NOMO-1 treated with DMSO at 0.1 percent for 48 hours (cell line): ENCODE measurements around the gene GPR62.
A peak's percentile ranks its signal among the peaks of the same experiment; 100 is the strongest.
"Not testable (repeated sequence)": the region's sequence is repeated elsewhere in the genome, so short reads cannot be mapped to it uniquely, and the experiment has no call there.

Source experiments
- DNase-seq: peaks from one replicate; lab custom pipeline; 2025; ENCODE audit not compliant: unreplicated experiment; lab: John Stamatoyannopoulos, UW

GPR62 gene

GRCh38 chr3:51970606-51971300, 15.6 kb downstream of the GPR62 start:
- no peak for DNase-seq

GRCh38 chr3:51971350-51971749, 16.2 kb downstream of the GPR62 start:
- no peak for DNase-seq

GRCh38 chr3:51974277-51974962, 19.2 kb downstream of the GPR62 start:
- no peak for DNase-seq

GRCh38 chr3:51974963-51975851, 20.0 kb downstream of the GPR62 start, which contains the start of gene ABHD14A:
Gene ABHD14A, plus strand, starts transcription at chr3:51975064. Its CDS starts 72 bp downstream, at chr3:51975136.
- peak; percentile 43 for DNase-seq

- peak; percentile 24 for DNase-seq
Observed at GRCh38 chr3:51975852-51976549, 20.8 kb downstream of the GPR62 start.

GRCh38 chr3:51977446-51978142, 22.4 kb downstream of the GPR62 start:
- DNase-seq, result no peak

GRCh38 chr3:51978143-51978502, 22.9 kb downstream of the GPR62 start:
- no peak for DNase-seq

GRCh38 chr3:51980253-51980652, 25.1 kb downstream of the GPR62 start:
- no peak for DNase-seq

GRCh38 chr3:51982352-51982837, 27.2 kb downstream of the GPR62 start:
- DNase-seq, result peak; percentile 66

GRCh38 chr3:51982838-51983577, 27.8 kb downstream of the GPR62 start, which contains the start of gene ACY1:
Gene ACY1, plus strand, starts transcription at chr3:51983535. Its CDS starts 530 bp downstream, at chr3:51984065.
- DNase-seq, result peak; percentile 83

- no peak for DNase-seq
Observed at GRCh38 chr3:51983578-51984268, 28.5 kb downstream of the GPR62 start.

- no peak for DNase-seq
Observed at GRCh38 chr3:51984269-51984647, 29.1 kb downstream of the GPR62 start.

- no peak for DNase-seq
Observed at GRCh38 chr3:51985063-51985462, 29.9 kb downstream of the GPR62 start.

- no peak for DNase-seq
Observed at GRCh38 chr3:51986010-51986947, 31.1 kb downstream of the GPR62 start.

- no peak for DNase-seq
Observed at GRCh38 chr3:51987568-51987967, 32.4 kb downstream of the GPR62 start.

- no peak for DNase-seq
Observed at GRCh38 chr3:51988286-51989146, 33.3 kb downstream of the GPR62 start.

GRCh38 chr3:51990501-51990971, 35.4 kb downstream of the GPR62 start:
- not testable (repeated sequence) for DNase-seq
